NCI-H128 (cell line): ENCODE results near the gene TPRA1.

Experiments used
- DNase-seq: peaks from one replicate; lab custom pipeline; 2025; ENCODE audit not compliant: unreplicated experiment; lab: John Stamatoyannopoulos, UW

TPRA1 gene

DNA sequence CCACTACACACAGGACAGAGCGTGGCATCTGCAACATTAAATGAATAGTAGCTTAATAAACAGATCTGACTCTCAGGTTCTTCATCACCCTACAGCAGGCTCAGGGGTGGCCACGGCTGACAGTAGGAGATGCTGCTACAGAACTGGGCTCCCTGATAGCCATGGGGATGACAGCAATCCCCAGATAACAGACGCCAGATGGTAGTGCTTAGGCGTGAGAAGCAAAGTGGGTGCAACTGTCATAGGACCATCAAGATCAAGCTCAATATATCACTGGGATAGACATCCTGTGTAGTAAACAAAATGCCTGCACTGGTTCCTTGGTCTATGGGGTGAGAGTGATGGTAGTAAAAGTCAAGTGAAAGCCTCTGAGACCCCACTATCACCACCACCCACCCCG lies 2.6 kb upstream of the TPRA1 start:
- DNase-seq, result no peak

DNA sequence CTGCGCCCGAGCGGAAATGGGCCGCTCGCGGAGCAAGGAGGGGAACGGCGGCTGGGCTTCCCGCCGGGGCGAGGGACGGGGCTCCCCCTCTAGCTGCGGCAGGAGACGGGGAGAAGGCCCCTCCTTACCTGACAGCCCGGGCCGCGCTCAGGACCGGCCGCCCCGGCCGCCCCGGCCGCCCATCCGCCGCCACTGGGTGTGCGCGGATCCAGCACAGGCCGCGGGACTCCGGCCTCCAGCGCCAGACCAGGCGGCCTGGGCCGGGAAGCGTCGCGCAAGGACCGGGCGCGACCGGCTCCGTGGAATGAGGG lies 296 bp downstream of the TPRA1 start:
- DNase-seq, result no peak

DNA sequence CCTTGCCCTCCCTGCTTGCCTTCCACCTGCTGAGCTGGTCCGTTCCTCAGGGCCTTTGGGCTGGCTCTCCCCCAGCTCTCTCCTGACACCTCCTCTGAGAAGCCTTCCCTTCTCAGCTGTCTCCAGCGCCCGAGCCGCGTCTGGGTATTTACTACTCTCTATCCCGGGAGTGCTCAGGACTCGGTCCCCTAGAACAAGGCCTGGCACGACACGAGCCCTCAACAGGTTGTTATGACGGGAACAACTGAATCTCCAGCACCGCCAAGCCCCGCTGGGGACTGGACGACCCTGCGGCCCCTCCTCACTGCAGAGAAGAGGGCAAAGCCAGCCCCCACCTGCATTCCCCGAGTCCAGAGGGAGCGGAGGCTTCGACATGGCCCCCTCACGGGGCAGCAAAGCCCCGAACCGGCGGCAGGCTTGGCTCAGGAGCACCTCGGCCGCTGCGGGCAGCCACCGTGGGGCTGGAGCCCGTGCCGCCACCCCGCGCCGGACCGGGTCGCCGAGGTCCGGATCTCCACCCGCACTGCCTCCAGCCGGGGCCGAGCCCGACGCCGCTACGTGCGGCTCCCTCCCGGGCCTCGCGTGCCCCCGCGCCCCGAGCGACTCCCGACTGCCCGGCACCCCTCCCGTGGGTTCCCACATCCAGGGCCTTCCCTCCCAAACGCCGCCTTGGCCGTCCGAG lies 792 bp downstream of the TPRA1 start:
- DNase-seq, result no peak

DNA sequence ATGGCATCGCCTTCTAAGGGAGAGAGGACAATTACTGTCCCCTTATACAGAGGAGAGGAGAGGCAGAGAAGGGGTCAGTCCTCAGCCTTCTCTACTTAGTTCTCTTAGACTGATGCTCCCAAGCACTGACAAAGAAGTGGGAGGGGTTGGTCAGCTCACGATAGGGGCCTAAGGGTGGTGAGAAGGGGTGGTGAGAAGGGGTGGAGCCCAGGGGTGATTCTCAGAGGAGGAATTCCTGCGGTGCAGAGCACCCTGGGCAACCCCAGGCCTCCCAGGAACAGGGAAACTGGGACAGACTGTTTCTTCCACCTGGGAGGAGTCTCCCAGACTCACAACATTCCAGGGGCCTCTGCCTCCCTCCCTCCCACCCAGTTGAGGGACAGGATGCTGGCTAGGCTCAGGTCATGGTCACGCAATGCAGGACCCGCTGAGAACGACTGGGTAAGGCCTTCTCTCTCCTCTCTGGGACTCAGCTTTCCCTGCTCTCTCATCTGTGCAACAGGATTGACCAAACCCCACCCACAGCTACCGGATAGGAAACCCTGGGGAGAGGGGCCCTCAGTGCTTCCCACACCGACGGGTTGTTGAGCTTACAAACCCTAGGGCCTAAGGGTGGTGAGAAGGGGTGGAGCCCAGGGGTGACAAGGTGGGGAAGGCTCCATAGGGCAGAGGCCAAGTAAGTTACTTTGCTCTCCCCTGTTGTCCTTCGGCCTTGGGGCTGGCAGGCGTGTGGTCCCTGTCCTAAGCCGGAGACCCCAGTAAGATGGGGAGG lies 1.5 kb downstream of the TPRA1 start:
- no peak for DNase-seq

DNA sequence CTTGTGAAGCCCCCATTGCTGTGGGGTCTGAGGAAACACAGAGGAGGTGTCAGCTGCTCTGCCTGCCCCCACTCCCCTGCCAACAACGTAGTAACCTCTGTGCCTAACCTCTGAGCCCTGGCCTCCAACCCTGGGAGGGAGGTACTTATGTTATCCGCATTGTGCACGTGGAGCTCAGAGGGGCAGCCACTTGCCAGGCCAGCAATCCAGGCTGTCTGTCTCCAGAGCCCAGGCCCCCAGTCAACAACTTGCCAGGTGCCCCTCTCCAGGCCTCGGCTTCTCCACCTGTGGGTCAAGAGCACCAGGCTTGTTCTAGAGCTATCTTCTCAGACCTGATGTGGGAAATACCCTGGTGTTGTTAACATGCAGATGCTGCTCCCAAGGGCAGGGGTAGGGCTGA lies 2.7 kb downstream of the TPRA1 start:
- no peak for DNase-seq

DNA sequence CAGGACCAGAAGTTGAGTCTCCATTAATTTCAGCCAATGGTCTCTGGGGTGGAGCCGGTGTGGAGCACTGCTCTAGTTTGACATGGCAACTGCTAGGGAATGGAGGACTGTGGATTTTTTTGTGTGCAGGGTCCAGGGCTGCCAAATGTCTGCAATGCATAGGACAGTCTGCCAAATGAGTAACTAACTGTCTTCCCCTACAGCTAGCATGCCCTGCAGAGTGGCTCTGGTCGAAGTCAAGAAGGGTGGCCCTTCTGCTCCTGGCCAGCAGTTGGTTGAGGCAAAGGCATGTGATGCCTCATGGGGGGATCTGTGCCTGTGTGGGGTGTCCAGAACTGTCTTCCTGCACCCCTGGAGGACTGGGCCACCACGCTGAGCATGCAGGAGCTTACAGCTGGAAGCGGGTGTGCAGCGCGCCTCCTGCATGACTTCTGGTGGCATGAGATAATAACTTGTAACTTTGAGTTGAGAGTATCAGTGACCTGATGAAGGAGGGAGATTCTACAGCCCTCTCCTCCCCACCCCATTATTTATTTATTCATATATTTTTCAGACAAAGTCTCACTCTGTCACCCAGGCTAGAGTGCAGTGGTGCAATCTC lies 4.6 kb downstream of the TPRA1 start:
- no peak for DNase-seq

DNA sequence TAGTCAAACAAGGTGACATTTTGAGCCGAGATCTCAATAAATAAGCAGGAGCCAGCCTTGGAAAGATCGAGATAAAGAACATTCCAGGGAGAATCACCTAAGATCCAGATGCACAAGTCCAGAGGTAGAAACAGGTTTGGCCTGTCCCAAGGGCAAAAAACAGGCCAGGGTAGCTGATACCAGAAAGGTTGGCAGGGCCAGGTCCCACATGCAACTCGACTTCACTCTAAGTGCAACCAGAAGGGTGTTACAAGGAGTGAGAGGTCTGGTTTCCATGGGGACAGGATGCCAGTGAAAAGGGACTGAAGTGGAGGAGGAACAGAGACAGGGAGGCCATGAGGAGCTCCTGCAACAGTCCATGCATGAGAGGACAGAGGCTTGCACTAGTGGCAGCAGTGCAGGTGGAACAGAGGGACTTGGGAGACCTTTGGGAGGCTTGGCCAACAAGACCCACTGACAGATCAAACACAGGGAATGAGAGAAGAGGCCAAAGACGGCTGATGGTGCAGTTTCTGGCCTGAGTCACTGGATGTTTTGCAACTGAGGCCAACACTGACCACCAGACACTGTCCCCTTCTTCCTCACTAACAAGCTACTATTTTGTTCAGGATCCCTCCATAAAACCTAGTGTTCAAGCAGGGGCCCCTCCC lies 5.2 kb downstream of the TPRA1 start:
- DNase-seq, result no peak

DNA sequence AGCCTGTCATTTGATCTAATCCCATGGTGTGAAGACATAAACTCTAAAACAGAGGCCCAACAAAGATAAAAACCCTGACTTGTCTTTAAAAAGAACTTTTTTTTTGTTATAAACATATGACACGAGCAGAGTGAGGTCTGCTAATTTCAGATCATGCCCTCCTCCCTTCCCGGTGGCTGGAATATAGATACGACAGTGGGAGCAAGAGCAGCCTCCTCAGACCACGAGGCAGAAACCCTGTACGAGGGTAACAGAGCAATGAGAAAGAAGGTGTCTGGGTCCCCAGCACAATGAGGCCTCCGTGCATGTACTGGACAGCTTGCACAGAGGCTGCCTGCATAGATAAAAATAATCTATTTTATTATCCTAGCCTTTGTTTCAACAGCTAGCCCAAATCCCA lies 5.8 kb downstream of the TPRA1 start:
- DNase-seq, result no peak

DNA sequence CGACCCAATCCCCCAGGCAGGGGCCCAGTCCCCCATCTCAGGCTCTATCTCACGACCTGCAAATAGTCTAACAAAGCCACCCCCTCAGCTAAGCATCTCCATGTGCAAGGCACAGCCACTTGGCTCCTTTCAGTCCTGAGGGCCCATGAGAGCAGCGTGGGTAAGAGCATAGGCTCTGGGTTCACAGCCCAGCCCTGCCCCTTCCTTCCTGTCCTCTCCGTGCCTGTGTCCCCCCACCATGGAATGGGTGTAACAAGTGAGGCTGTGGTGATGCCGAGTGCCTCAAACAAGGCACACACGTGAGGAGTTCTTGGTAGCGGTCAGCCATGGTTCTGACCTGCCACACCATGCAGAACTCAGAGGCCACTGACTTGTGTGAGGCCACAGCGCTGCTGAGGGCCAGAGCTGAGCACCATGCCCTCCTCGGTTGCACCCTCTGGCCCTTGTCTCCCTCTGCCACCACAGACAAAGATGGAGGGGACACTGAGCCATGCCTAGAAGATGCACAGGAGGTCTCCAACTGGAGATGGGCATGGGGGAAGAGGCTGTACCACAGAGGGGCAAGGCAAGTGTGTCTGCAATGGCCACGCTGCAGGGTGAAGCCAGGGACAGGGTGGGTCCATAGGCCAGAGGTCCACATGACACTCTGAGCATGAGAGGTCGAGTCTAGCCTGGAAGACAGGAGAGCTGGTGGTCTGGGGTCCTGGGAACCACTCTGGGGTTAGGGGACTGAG lies 10.0 kb downstream of the TPRA1 start:
- no peak for DNase-seq

DNA sequence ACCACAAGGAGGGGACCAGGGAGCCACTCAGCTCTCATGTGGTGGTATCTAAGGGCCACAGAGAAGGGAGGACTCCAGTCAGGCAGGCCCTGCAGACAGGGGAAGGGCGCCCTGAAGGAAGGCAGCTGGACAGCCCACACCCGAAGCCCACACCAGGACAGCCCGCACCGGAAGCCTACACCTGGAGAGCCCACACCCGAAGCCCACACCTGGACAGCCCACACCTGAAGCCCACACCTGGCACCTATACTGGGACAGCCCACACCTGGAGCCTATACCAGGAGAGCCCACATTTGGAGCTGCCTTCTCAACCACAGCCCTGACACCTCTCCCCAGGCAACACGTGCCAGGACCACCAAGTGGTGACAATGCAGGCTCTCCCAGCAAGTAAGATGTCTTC lies 11.7 kb downstream of the TPRA1 start:
- DNase-seq, result no peak

DNA sequence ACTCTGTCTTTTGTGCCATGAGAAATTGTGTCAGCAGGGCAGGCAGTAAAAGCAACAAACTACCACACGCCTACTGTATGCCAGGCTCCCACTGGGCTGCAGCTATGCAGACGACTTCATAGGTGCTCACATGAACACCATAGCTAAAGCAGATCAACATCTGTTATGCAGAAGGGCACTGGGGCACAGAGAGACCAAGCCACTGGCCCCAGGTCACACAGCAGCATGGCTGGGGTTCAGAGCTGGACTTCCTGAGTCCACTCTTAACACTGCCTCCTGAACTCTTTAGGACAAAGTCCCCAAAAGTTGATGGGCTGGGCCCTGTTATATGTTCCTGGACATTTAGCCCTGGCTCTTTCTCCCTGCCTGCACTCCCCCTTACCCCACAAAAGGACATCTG lies 12.4 kb downstream of the TPRA1 start:
- DNase-seq, result no peak

DNA sequence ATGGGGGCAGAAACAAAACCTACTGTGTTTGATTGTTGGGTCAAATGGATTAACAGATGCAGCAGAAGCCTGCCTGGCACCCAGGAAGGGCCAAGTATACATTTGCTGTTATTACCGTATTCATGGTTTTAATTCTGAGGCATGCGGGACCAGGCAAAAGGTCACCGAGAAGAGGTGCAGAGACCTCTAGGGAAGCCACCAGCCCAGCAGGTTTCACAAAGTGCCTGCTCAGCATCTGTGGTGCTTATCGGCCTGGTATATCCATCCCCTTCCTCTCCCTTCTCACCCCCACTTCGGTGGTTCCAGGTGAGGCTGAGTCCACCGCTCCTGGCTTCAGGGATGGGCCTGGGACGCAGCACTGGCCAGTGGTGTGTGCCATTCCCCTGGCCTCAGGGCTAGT lies 13.1 kb downstream of the TPRA1 start:
- no peak for DNase-seq

DNA sequence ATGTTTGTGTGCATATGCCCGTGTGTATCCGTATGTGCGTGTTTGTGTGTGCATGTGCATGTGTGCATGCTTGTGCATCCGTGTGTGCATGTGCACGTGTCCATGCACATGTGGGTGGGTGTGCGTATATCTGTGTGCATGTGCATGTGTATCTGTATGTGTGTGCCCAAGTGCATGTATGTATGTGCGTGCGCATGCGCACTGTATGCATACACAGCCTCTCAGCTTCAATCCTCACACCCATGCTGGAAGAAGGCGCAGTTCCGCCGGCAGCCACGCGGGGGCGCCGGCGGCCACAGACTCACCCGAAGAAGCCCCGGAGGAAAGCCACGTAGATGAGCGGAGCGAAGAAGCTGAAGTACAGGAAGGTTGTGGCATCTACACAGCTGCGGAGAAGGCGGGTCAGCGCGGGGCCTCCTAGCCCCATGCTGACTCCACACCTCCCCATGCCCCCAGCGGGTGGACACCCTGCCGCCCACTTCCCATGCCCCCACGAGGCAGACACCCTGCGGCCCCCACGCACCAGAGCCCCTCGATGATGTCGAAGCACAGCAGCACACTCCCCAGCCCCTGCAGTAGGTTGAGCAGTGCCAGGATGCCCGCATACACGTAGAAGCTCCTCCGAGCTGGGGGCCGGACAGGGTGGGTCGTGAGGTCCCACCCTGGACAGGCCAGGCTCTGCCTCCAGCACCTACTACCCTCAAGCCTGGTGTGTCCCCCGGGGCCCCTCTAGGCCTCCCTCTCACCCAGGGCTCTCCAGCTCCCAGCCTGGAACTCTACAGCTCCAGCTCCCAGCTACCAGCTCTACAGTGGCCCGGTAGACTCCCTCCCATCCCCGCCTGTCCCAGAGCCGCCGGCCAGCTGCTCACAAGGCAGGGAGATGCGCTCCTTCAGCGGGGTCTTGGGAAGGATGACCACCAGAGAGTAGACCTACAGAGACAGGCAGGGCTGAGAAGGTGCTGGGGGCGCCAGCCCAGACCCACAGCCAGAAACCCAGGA lies 15.4 kb downstream of the TPRA1 start:
- DNase-seq, result peak; percentile 80

DNA sequence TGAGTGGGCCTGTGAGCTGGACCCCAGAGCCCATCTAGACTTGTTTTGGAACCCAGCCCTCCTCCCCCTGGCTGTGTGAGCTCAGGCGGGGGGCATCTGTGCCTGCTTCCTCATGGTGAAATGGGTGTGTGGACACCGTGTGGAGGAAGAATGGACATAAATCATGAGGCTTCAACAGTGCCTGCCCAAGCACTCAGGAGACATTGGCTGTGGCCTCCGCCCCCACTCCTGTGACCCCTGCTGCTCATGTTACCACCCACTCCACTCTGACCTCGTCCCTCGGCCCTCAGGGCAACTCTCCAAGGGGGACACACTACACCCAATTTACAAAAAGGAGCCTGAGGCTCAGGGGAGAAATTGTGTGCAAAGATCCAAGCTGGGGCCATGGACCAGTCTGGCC lies 16.6 kb downstream of the TPRA1 start:
- no peak for DNase-seq

DNA sequence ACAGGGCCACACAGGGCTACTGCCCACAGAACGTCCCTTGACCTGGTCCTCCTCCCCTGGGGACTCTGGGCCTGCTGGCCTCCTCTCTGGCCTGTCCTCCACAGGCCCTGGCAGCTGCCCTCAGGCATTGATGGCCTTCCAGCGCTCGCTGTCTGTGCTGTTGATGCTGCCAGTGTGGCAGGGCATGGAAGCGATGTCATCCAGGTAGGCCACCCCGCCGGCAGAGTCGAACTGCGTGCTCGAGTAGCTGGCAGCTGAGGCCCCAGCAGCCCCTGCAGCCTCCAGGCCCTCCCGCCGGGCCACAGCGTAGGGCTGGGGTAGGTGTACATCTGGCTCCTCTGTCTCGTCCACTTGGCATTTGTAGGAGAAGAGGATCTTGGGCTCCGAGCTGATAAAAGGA lies 17.1 kb downstream of the TPRA1 start:
- DNase-seq, result no peak

DNA sequence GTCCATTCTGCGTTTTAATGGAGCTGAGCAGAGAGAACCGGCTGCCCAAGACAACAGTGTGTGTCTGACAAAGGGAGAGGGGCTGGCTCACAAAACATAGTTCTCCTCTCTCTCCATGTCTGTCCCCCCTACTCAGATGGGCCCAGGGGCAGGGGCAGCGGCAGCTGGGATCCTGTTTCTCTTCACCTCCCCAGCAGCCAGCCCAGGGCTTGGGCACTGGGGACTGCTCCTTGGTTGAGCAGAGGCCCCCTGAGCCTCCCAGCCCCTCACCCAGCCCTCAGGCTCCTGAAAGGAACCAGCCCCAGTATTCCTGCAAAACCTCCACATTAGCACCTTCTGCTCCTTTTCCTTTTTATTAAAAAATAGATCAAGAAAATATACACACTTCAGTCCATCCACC lies 17.8 kb downstream of the TPRA1 start:
- no peak for DNase-seq

DNA sequence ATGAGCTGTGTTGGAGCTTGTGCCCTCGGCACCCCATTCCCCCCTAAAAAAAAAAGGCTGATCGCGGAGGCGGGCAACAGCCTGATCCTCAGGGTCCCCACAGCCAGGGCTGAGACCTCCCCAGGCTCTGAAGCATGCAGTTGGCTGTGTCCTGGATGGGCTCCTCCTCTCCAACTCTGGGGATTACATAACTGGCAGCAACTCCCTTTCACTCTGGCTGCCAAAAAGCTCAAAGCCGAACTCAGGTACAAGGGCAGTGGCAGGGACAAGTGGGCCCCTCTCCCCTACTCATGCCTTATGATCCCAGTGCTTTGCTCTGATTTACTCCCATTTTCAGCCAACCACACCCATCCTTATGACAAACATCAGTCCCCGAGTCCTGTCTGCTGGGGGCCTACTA lies 18.3 kb downstream of the TPRA1 start:
- DNase-seq, result no peak

DNA sequence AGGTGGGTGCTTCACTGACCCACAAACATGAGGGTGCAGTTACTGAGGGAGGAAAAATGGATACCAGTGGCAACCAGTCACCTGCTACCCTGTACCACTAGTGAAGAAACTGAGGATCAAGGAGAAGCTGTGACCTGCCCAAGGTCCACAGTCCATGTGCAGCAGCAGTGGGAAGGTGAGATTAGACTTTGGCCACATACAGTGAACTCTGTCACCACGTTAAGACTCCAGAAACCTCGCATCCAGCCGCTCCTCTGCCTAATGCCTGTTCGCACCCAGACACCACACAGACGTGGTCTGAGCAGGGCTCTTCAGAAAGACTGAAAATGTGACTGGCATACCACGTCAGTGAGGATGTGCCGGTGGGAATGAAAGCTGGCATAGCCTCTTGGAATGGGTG lies 20.0 kb downstream of the TPRA1 start:
- DNase-seq, result no peak

DNA sequence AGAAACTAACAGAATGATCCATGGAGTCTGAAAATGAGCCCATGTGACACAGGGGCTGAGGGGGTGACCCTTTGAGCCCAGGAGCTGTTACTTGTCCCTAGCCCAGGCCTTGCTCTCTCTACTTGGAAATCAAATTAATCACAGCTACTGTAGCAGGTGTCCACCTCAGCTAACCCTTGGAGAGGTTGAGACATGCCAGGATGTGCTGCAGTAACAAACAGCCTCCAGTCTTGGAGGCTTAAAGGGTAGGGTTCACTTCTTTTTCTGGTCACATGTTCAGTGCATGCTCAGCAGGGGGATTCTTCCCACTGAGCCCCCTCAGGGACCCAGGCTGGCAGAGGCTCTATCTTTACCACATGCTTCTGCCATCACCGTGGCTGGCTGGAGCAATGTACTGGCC lies 21.4 kb downstream of the TPRA1 start:
- DNase-seq, result no peak

DNA sequence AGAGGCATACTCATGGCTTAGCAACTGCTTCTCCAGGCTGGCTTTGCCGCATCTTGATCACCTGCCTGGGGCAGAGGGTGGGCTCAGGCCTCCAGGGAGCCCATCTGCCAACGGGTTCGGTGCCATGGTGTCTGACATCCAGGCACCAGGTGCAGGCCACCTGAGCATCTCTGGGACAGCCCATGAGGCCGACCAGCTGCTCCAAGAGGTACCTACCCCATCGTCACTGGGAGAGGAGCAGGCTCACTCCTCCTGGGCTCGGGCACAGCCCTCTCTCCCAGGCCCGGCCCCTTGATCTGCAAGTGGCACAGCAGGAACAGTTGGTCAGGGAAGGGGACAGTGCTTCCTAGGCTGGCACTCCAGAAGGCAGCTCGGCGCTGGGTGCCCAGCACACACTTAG lies 21.9 kb downstream of the TPRA1 start:
- no peak for DNase-seq
